ENCODE data around the gene KRTAP10-12. TPM values are rescaled to one million over a fixed set of nuclear protein-coding genes. Genes with fewer than 3 reads are reported as not detected.

The KRTAP10-12 gene
- total RNA-seq, 1 donor from 2014 or later, result not detected

DNA sequence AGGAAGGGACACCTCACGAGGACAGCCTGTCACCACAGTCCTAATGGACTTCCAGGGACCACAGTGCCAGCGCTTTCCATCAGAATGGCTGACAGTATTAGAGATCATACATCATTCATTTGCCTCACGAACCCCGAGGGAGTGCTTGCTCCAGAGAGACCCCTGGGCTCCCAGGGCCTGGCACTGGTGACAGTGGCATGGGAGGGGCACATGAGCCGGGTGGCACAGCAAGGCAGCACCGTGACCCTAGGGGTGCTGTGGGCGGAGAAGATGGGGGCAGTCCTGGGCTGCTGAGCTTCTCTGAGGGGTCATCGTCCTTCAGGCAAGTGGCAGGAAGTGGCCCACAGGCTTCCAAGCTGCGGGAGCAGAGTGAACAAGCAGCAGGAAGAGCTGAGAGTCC is 30.8 kb downstream of the KRTAP10-12 start:
- Histone ChIP-seq H3K27me3 (peaks cover 17% of the 10 kb centered on the region), H3F3A (ENCODE audit: low read depth) (peaks cover 8% of the 10 kb centered on the region), H3K4me2 (no peak overlapping the region), H3K4me3 (no peak overlapping the region), H4K20me1 (ENCODE audit: low read depth) (no peaks in the 10 kb centered on the region), H2AFZ (replicated peaks) (no peak overlapping the region), H3K27ac (no peak overlapping the region), H3K4me1 (peaks cover 5% of the 10 kb centered on the region), H3K79me2 (ENCODE audit: low read depth) (no peaks in the 10 kb centered on the region), H3K9me3 (ENCODE audit: low read depth) (no peaks in the 10 kb centered on the region), H3K36me3 (no peaks in the 10 kb centered on the region), H3K9ac (no peak overlapping the region)
- Mint-ChIP-seq H3K4me1 (peaks cover 13% of the 10 kb centered on the region), H3K9me3 (peaks cover 15% of the 10 kb centered on the region), H3K27ac (no peak overlapping the region), H3K4me3 (no peak overlapping the region), H3K27me3 (ENCODE audit: insufficient read depth, low read depth) (peaks cover 11% of the 10 kb centered on the region), H3K36me3 (peaks cover 1% of the 10 kb centered on the region)
- no peak for TF ChIP-seq EZH2 (IDR thresholded peaks at IDR 0.05)
- TF ChIP-seq, protein P1, sequence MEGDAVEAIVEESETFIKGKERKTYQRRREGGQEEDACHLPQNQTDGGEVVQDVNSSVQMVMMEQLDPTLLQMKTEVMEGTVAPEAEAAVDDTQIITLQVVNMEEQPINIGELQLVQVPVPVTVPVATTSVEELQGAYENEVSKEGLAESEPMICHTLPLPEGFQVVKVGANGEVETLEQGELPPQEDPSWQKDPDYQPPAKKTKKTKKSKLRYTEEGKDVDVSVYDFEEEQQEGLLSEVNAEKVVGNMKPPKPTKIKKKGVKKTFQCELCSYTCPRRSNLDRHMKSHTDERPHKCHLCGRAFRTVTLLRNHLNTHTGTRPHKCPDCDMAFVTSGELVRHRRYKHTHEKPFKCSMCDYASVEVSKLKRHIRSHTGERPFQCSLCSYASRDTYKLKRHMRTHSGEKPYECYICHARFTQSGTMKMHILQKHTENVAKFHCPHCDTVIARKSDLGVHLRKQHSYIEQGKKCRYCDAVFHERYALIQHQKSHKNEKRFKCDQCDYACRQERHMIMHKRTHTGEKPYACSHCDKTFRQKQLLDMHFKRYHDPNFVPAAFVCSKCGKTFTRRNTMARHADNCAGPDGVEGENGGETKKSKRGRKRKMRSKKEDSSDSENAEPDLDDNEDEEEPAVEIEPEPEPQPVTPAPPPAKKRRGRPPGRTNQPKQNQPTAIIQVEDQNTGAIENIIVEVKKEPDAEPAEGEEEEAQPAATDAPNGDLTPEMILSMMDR (IDR thresholded peaks at IDR 0.05), result no peak
- TF ChIP-seq EZH2phosphoT487 (IDR thresholded peaks at IDR 0.05), result no peak
- no peak for DNase-seq (ENCODE audit: low spot score)

DNA sequence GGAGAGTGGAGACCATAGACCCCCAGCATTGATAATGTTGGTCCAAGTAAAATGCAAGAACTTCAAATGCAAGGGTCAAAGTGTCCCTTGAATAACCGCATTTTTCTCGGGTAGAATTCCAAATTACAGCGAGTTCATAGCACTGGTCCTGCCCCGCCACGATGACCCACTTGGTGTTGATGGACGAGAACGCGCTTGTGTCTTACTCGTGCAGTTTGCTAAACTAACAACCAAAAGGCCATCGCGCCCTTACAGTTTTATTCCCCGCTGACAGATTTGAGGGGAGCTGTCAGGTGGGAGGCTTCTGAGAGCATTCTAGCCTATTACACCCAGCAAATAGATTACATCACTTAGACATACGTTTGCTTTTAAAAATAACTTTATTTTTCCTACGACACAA is 31.7 kb downstream of the KRTAP10-12 start:
- no peaks in the 10 kb centered on the region for H4K20me1 ChIP-seq (ENCODE audit: low read depth)

DNA sequence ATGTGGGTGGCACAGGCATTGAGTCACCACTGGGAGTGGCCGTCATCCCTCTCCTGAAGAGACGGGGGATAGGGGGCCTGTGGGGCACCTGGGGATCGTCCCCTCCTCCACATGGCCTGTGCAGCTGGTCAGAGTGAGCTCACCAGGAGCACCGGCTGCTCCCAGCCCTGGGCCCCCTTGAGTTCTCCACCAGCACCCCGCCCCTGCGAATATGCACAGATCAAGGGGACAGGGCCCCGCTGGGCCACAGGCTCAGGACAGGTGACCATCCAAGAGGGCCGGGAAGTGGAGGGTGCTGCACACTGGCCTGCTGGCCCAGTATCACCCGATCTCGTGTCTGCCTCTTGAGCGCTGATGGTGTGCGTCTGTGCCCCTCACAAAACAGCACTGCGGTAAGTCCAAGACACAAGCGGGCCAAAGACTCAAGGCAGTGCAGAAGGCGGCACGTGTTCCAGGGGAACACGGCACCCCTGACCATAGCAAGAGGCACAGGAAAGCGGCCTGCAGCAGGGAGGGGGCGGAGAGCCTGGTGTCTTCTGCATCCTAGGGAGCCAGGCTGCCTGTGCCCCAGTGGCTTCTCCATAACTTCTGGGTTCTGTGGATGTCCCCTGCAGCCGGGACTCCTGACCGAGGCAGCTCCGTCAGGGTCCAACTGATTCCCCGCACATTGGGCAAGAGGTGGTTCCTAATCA is 32.5 kb downstream of the KRTAP10-12 start:
- H3K4me1 ChIP-seq, result no peaks in the 10 kb centered on the region
- no peaks in the 10 kb centered on the region for H3F3A ChIP-seq (ENCODE audit: low read depth)
- no peaks in the 10 kb centered on the region for H4K20me1 ChIP-seq (ENCODE audit: low read depth)
- Mint-ChIP-seq H3K4me3 (no peak overlapping the region), H3K4me1 (peaks cover 3% of the 10 kb centered on the region), H3K9me3 (peaks cover 11% of the 10 kb centered on the region), H3K27ac (no peak overlapping the region), H3K36me3 (no peaks in the 10 kb centered on the region), H3K27me3 (ENCODE audit: insufficient read depth, low read depth) (peaks cover 5% of the 10 kb centered on the region)
- TF ChIP-seq EZH2phosphoT487 (IDR thresholded peaks at IDR 0.05) (no peak), EZH2 (IDR thresholded peaks at IDR 0.05) (no peak)
- TF ChIP-seq, protein P1 (IDR thresholded peaks at IDR 0.05), result no peak
- H3K36me3 ChIP-seq, result no peaks in the 10 kb centered on the region
- no peak overlapping the region for H3K9ac ChIP-seq
- DNase-seq (ENCODE audit: low spot score), result no peak
- no peak overlapping the region for H2AFZ ChIP-seq (replicated peaks)
- H3K4me3 ChIP-seq, result no peak overlapping the region
- H3K4me2 ChIP-seq, result no peak overlapping the region
- no peaks in the 10 kb centered on the region for H3K9me3 ChIP-seq (ENCODE audit: low read depth)
- no peaks in the 10 kb centered on the region for H3K79me2 ChIP-seq (ENCODE audit: low read depth)
- H3K27ac ChIP-seq, result no peak overlapping the region
- no peaks in the 10 kb centered on the region for H3K27me3 ChIP-seq

More for the DNA sequence above, 31.7 kb downstream of the KRTAP10-12 start:
- peaks cover 5% of the 10 kb centered on the region for H3K27me3 Mint-ChIP-seq (ENCODE audit: insufficient read depth, low read depth)
- no peak for TF ChIP-seq EZH2 (IDR thresholded peaks at IDR 0.05)
- TF ChIP-seq, protein P1 (IDR thresholded peaks at IDR 0.05), result no peak
- TF ChIP-seq EZH2phosphoT487 (IDR thresholded peaks at IDR 0.05), result no peak
- no peak overlapping the region for H3K27ac Mint-ChIP-seq
- peaks cover 15% of the 10 kb centered on the region for H3K9me3 Mint-ChIP-seq
- H3K4me2 ChIP-seq, result no peak overlapping the region
- peaks cover 7% of the 10 kb centered on the region for H3K27me3 ChIP-seq
- no peak overlapping the region for H2AFZ ChIP-seq (replicated peaks)
- H3K27ac ChIP-seq, result no peak overlapping the region
- H3K36me3 ChIP-seq, result no peaks in the 10 kb centered on the region
- no peak for DNase-seq (ENCODE audit: low spot score)
- H3F3A ChIP-seq (ENCODE audit: low read depth), result no peaks in the 10 kb centered on the region
- H3K4me1 Mint-ChIP-seq, result peaks cover 7% of the 10 kb centered on the region
- H3K36me3 Mint-ChIP-seq, result peaks cover 1% of the 10 kb centered on the region
- no peak overlapping the region for H3K4me3 Mint-ChIP-seq
- no peak overlapping the region for H3K4me3 ChIP-seq
- H3K9ac ChIP-seq, result no peak overlapping the region
- no peaks in the 10 kb centered on the region for H3K4me1 ChIP-seq
- no peaks in the 10 kb centered on the region for H3K79me2 ChIP-seq (ENCODE audit: low read depth)
- no peaks in the 10 kb centered on the region for H3K9me3 ChIP-seq (ENCODE audit: low read depth)

All from neural progenitor cell (in vitro differentiated cells).